HepG2 (cell line): ENCODE measurements around the gene APOD. TPM values are rescaled to one million over a fixed set of nuclear protein-coding genes. Genes with fewer than 3 reads are reported as not detected.
A peak's percentile ranks its signal among the peaks of the same experiment; 100 is the strongest.

Experiments used
- ATAC-seq: fragments of 200-7000 bp; cut with Tn5 transposase; 3 replicates; pipeline ENCODE4 v1.9.1; 2020; ENCODE audit warnings: mild to moderate bottlenecking, moderate library complexity
- BruUV-seq: library from RNA; stranded (reverse); fragments of 400-500 nt; replicated peaks from 2 replicates; lab custom pipeline; 2021; lab: Mats Ljungman, UMichigan
- CTCF ChIA-PET: fragments of 300-600 bp; formaldehyde crosslinking; extraction: SDS; loops from one replicate; lab custom pipeline; 2021; ENCODE audit warnings: low total read pairs, inconsistent platforms, low intra/inter-chr PET ratio; lab: Yijun Ruan, JAX
- POLR2A ChIA-PET: fragments of 350-600 bp; sonication (Branson Sonifier 250); formaldehyde crosslinking; loops from one replicate; lab custom pipeline; 2020; ENCODE audit warnings: antibody characterized with exemption, inconsistent platforms; lab: Yijun Ruan, JAX
- DNase-seq: peaks from one replicate; pipeline ENCODE4 v3.0.0-alpha.2; 2015; ENCODE audit warnings: low spot score
- FAIRE-seq: peaks from 3 replicates; lab custom pipeline; 2011; peaks lifted over from hg19 to GRCh38; lab: Jason Lieb, UNC
- H2AFZ ChIP-seq: one replicate; pipeline ENCODE4 v1.6.1; 2011; ENCODE audit warnings: low read length, inconsistent platforms
- H3K27ac ChIP-seq: fragments of 300-600 bp; 3 replicates; pipeline ENCODE4 v1.8.0; 2011; ENCODE audit warnings: mixed run types, mild to moderate bottlenecking, mixed read lengths, low read length, inconsistent platforms; ENCODE audit not compliant: insufficient read depth; ENCODE audit errors: extremely low read length
- H3K27me3 ChIP-seq, 2 experiments: fragments of 200-600 bp in 1 of 2; 2 replicates in 1 of 2; 3 replicates in 1 of 2; pipeline versions ENCODE4 v1.6.0 to v1.8.0; 2011; ENCODE audit warnings: low read length in 2 of 2, mild to moderate bottlenecking in 2 of 2, moderate library complexity in 2 of 2, inconsistent platforms in 1 of 2; ENCODE audit not compliant: insufficient read depth in 2 of 2, control insufficient read depth in 1 of 2
- H3K36me3 ChIP-seq, 2 experiments: fragments of 200-600 bp in 1 of 2; replicated peaks in 1 of 2; 2 replicates in 1 of 2; 3 replicates in 1 of 2; pipeline versions ENCODE4 v1.5.1 to v1.8.0; 2011; ENCODE audit warnings: low read length in 2 of 2, inconsistent platforms in 1 of 2; ENCODE audit not compliant: insufficient read depth in 2 of 2, control insufficient read depth in 1 of 2
- H3K4me1 ChIP-seq: 2 replicates; pipeline ENCODE4 v1.5.1; 2012; ENCODE audit warnings: low read length, inconsistent platforms; ENCODE audit not compliant: insufficient read depth
- H3K4me2 ChIP-seq: 2 replicates; pipeline ENCODE4 v1.6.0; 2011; ENCODE audit warnings: low read depth, low read length, inconsistent platforms
- H3K4me3 ChIP-seq, 3 experiments: fragments of 200-600 bp in 1 of 3; sonication (generic), shearing (Covaris generic) in 1 of 3; replicated peaks in 1 of 3; 2 replicates each; pipeline ENCODE4 v1.5.1; 2011 to 2016; ENCODE audit warnings: low read length in 3 of 3, inconsistent platforms in 2 of 3, low read depth in 2 of 3, mild to moderate bottlenecking in 2 of 3, control low read depth in 1 of 3, mixed read lengths in 1 of 3; ENCODE audit not compliant: insufficient read depth in 1 of 3
- H3K79me2 ChIP-seq: one replicate; pipeline ENCODE4 v1.6.1; 2011; ENCODE audit warnings: low read length, inconsistent platforms; ENCODE audit not compliant: insufficient read depth
- H3K9ac ChIP-seq: 2 replicates; pipeline ENCODE4 v1.6.0; 2011; ENCODE audit warnings: mild to moderate bottlenecking, low read depth, low read length, inconsistent platforms; ENCODE audit not compliant: insufficient read depth
- H3K9me3 ChIP-seq: 2 replicates; pipeline ENCODE4 v1.5.1; 2012; ENCODE audit warnings: mild to moderate bottlenecking, low read length
- H4K20me1 ChIP-seq: 2 replicates; pipeline ENCODE4 v1.6.0; 2011; ENCODE audit warnings: inconsistent platforms, mild to moderate bottlenecking, low read length, moderate library complexity; ENCODE audit not compliant: insufficient read depth
- HDAC2 ChIP-seq: sonication (generic); formaldehyde crosslinking; IDR thresholded peaks from 2 replicates; pipeline ENCODE4 v1.4.0; 2020; ENCODE audit warnings: missing genetic modification reagents
- IKZF1 ChIP-seq: fragments of 450-650 bp; IDR thresholded peaks from 2 replicates; pipeline ENCODE4 v1.7.1; 2016
- IKZF4 ChIP-seq: sonication (generic); formaldehyde crosslinking; IDR thresholded peaks from 2 replicates; pipeline ENCODE4 v1.5.1; 2020; ENCODE audit warnings: borderline replicate concordance, mild to moderate bottlenecking, low read depth, missing genetic modification reagents; ENCODE audit errors: not compliant biosample characterization
- NR2F6 ChIP-seq, 2 experiments: IDR thresholded peaks; 2 replicates each; pipeline ENCODE4 v1.6.1; 2016; ENCODE audit warnings: antibody characterized with exemption in 1 of 2, mild to moderate bottlenecking in 1 of 2
- RORA ChIP-seq: sonication (generic); formaldehyde crosslinking; IDR thresholded peaks from 2 replicates; pipeline ENCODE4 v1.5.0; 2020; ENCODE audit warnings: mild to moderate bottlenecking, missing genetic modification reagents, moderate library complexity
- ZNF496 ChIP-seq: sonication (generic); formaldehyde crosslinking; IDR thresholded peaks from 2 replicates; pipeline ENCODE4 v1.8.1; 2023; ENCODE audit warnings: mild to moderate bottlenecking, moderate library complexity, missing genetic modification reagents; ENCODE audit not compliant: insufficient replicate concordance
- ZNF562 ChIP-seq: sonication (generic); formaldehyde crosslinking; IDR thresholded peaks from 2 replicates; pipeline ENCODE4 v1.8.0; 2022; ENCODE audit warnings: missing genetic modification reagents, borderline replicate concordance
- ZNF614 ChIP-seq: IDR thresholded peaks from 2 replicates; pipeline ENCODE4 v1.6.1; 2018; ENCODE audit warnings: missing biosample characterization, missing genetic modification reagents, inconsistent platforms, borderline replicate concordance
- WGBS: methylation state at CpG from one replicate; pipeline ENCODE4 v1.1.6; 2017; ENCODE audit warnings: low lambda C conversion rate; 5-methylcytosine and 5-hydroxymethylcytosine counted together
- in situ Hi-C: cut with HindIII; loops from 2 replicates; pipeline ENCODE4 v1.10.0; 2017; ENCODE audit warnings: low pct_unique_long_range_greater_than_20kb; ENCODE audit not compliant: extremely low pct_ligation_motif_present
- intact Hi-C: fragments of 100-400 bp; cut with micrococcal nuclease; formaldehyde crosslinking; loops from one replicate; pipeline ENCODE4 v1.10.0; 2022; ENCODE audit not compliant: unreplicated experiment
- polyA plus RNA-seq, 8 experiments: library from polyadenylated mRNA; depleted of rRNA in 3 of 8; stranded (reverse) in 7 of 8; unstranded in 1 of 8; fragments of >200 nt; fragmentation: Illumina TruSeq in 4 of 8; extraction: Trizol in 4 of 8; gene quantifications; 2 replicates each; pipeline versions ENCODE4 v1.2.1 to v1.2.3, GENCODE V29; 2011 to 2016; ENCODE audit warnings: low read depth in 4 of 8, missing spikeins in 1 of 8, mixed read lengths in 1 of 8; ENCODE audit not compliant: insufficient read depth in 1 of 8
- total RNA-seq, 5 experiments: library from RNA; depleted of rRNA; stranded (reverse); fragments of >200 nt; fragmentation: Illumina TruSeq; extraction: Trizol; gene quantifications; 2 replicates each; pipeline ENCODE4 v1.2.3, GENCODE V29; 2016; ENCODE audit warnings: low read depth in 1 of 5
- TF ChIP-seq, protein P1 (sequence below): sonication (generic); IDR thresholded peaks from 2 replicates; pipeline ENCODE4 v1.6.1; 2016; ENCODE audit warnings: low read depth, borderline replicate concordance
- TF ChIP-seq, protein P2 (sequence below): sonication (generic); formaldehyde crosslinking; IDR thresholded peaks from 2 replicates; pipeline ENCODE4 v1.5.0; 2020; ENCODE audit warnings: missing genetic modification reagents

Gene APOD
- total and polyA plus RNA-seq, 2 of the 13 experiments (the other 11 are each of a cell fraction or from before 2014, with no cell fraction given) = not detected

DNA sequence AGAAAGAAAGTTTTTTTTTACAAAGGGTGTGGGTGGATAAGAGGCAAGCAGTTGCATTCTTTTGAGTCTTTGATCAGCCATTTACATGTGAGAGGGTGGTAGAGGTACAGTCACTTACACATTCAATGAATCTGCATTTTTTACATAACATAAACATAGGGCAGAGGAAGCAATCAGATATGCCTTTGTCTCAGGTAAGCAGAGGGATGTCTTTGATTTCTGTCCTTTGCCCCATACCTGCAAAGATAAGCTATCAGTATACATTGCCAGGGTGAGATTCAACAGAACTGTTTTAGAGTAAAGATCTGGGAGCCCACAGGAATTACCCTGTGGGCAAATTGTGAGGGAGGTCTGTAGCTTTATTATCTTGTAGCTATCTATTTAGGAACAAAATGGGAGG, 35.2 kb downstream of the APOD start (continued):
- TF ChIP-seq, protein P1, sequence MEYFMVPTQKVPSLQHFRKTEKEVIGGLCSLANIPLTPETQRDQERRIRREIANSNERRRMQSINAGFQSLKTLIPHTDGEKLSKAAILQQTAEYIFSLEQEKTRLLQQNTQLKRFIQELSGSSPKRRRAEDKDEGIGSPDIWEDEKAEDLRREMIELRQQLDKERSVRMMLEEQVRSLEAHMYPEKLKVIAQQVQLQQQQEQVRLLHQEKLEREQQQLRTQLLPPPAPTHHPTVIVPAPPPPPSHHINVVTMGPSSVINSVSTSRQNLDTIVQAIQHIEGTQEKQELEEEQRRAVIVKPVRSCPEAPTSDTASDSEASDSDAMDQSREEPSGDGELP = peak; percentile 12; the same call in 1 of the 2 replicates
- TF ChIP-seq IKZF1 (no peak), ZNF562 (CRISPR knock-in tag) (no peak), IKZF4 (CRISPR knock-in tag) (no peak), NR2F6 (IDR thresholded peaks at IDR 0.05) (peak; percentile 41; the same call in 1 of the 2 replicates), NR2F6 (CRISPR knock-in tag; IDR thresholded peaks at IDR 0.05) (0 out of 2 replicates have a peak, but pooled peaks have one; percentile 34), ZNF496 (no peak)

DNA sequence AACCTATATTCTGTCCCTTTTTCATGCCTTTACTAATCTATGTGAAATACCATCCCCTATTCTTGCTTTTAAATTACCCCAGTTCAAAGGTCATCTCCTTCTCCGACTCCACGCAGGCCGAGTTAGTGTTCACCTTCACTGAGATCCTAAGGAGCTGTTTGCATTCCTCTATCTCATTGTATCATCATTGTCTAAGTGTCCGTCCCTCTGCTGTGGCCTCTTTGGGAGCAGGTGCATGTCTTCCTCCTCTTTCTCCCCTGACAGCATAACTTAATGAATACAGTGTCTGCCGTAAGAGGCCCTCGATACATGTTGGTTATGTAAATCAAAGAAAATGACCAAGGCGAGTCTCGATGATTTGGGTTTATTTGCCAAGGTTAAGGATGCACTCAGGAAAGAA, 35.7 kb downstream of the APOD start:
- DNase-seq (no peak), FAIRE-seq (no peak), ATAC-seq (no peak)
- H3K4me3 ChIP-seq = peak overlapping the region; percentile 26 to 50 (median 44); a peak in 4 of 6 replicates
- peaks cover 94% of the 10 kb centered on the region for H3K4me1 ChIP-seq
- ChIA-PET POLR2A (no interaction called here), CTCF (no interaction called here)
- peak overlapping the region; percentile 18 for H2AFZ ChIP-seq
- in situ Hi-C loops (no loop called here), intact Hi-C loops (loop anchor here (10.0 kb wide), 1 partner anchor 1423 kb away; no protein-coding TSS in a partner anchor)
- no peaks in the 10 kb centered on the region for H3K27me3 ChIP-seq
- TF ChIP-seq, protein P2, sequence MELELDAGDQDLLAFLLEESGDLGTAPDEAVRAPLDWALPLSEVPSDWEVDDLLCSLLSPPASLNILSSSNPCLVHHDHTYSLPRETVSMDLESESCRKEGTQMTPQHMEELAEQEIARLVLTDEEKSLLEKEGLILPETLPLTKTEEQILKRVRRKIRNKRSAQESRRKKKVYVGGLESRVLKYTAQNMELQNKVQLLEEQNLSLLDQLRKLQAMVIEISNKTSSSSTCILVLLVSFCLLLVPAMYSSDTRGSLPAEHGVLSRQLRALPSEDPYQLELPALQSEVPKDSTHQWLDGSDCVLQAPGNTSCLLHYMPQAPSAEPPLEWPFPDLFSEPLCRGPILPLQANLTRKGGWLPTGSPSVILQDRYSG (CRISPR knock-in tag) = no peak
- TF ChIP-seq ZNF614 (CRISPR knock-in tag) = no peak
- TF ChIP-seq RORA (CRISPR knock-in tag) = no peak
- TF ChIP-seq HDAC2 (CRISPR knock-in tag) = no peak
- H4K20me1 ChIP-seq = no peaks in the 10 kb centered on the region
- H3K9ac ChIP-seq = peak overlapping the region; percentile 52
- 1% methylated on average over 8 of the region's 8 CpGs for WGBS
- no TSS peak for BruUV-seq
- peak overlapping the region; percentile 62 for H3K27ac ChIP-seq
- H3K79me2 ChIP-seq = no peaks in the 10 kb centered on the region
- H3K9me3 ChIP-seq = no peaks in the 10 kb centered on the region
- no peaks in the 10 kb centered on the region for H3K36me3 ChIP-seq
- H3K4me2 ChIP-seq = peak overlapping the region; percentile 77
